Pons (tissue), 1 donor: Measurements from ENCODE around the gene POU2F2.

Experiments
- DNase-seq: peaks from one replicate; pipeline ENCODE4 v3.0.0-alpha.2; 2016; ENCODE audit warnings: low spot score

POU2F2 gene

GRCh38 chr19:42154471-42155323 lies 22.5 kb upstream of the POU2F2 start:
- no peak for DNase-seq

GRCh38 chr19:42153672-42154433 lies 21.6 kb upstream of the POU2F2 start:
- no peak for DNase-seq

GRCh38 chr19:42152910-42153671 lies 20.8 kb upstream of the POU2F2 start:
- DNase-seq = no peak

- no peak for DNase-seq
Observed at GRCh38 chr19:42151782-42152684, 19.8 kb upstream of the POU2F2 start.

- no peak for DNase-seq
Observed at GRCh38 chr19:42150911-42151361, 18.7 kb upstream of the POU2F2 start.

GRCh38 chr19:42150364-42150763 lies 18.1 kb upstream of the POU2F2 start:
- DNase-seq = no peak

- no peak for DNase-seq
Observed at GRCh38 chr19:42149447-42150202, 17.4 kb upstream of the POU2F2 start.

- no peak for DNase-seq
Observed at GRCh38 chr19:42148266-42148665, 16.0 kb upstream of the POU2F2 start.

GRCh38 chr19:42143341-42144234 lies 11.3 kb upstream of the POU2F2 start:
- DNase-seq = no peak

- no peak for DNase-seq
Observed at GRCh38 chr19:42140125-42140754, 8.0 kb upstream of the POU2F2 start.

GRCh38 chr19:42134535-42135070 lies 2.4 kb upstream of the POU2F2 start:
- no peak for DNase-seq

GRCh38 chr19:42132851-42133528 lies 744 bp upstream of the POU2F2 start:
- DNase-seq = peak; percentile 39

GRCh38 chr19:42131149-42132029 lies 857 bp downstream of the POU2F2 start:
- no peak for DNase-seq

- DNase-seq = no peak
Observed at GRCh38 chr19:42130254-42130573, 2.0 kb downstream of the POU2F2 start.

- DNase-seq = peak; percentile 72
Observed at GRCh38 chr19:42129399-42130253, 2.6 kb downstream of the POU2F2 start.

- DNase-seq = no peak
Observed at GRCh38 chr19:42126574-42126973, 5.7 kb downstream of the POU2F2 start.
